HEK293T (cell line): ENCODE results near the gene SPRR1A.

ENCODE experiments used
- CTCF ChIA-PET: fragments of 350-600 bp; formaldehyde crosslinking; extraction: SDS; loops from one replicate; lab custom pipeline; 2021; ENCODE audit warnings: antibody characterized with exemption, inconsistent platforms; lab: Yijun Ruan, JAX
- POLR2A ChIA-PET: fragments of 350-600 bp; formaldehyde crosslinking; extraction: SDS; loops from one replicate; lab custom pipeline; 2020; ENCODE audit warnings: antibody characterized with exemption, inconsistent platforms; lab: Yijun Ruan, JAX
- DNase-seq: peaks from one replicate; pipeline ENCODE4 v3.0.0; 2012; ENCODE audit warnings: mixed read lengths; ENCODE audit errors: extremely low spot score
- ARNT ChIP-seq: fragments of 450-650 bp; IDR thresholded peaks from 2 replicates; pipeline ENCODE4 v1.6.1; 2017; ENCODE audit warnings: mild to moderate bottlenecking
- BHLHE40 ChIP-seq: fragments of 450-650 bp; IDR thresholded peaks from 2 replicates; pipeline ENCODE4 v1.6.1; 2016; ENCODE audit warnings: mild to moderate bottlenecking, moderate library complexity, borderline replicate concordance
- CTBP1 ChIP-seq: fragments of 450-650 bp; IDR thresholded peaks from 2 replicates; pipeline ENCODE4 v1.6.1; 2016; ENCODE audit warnings: borderline replicate concordance
- ELF4 ChIP-seq: fragments of 450-650 bp; IDR thresholded peaks from 2 replicates; pipeline ENCODE4 v1.6.1; 2017; ENCODE audit warnings: antibody characterized with exemption
- FOXA1 ChIP-seq: fragments of 450-650 bp; IDR thresholded peaks from 2 replicates; pipeline ENCODE4 v1.6.1; 2016; ENCODE audit warnings: mild to moderate bottlenecking
- FOXK2 ChIP-seq: fragments of 450-650 bp; IDR thresholded peaks from 2 replicates; pipeline ENCODE4 v1.6.1; 2016; ENCODE audit warnings: mild to moderate bottlenecking
- FOXM1 ChIP-seq: fragments of 450-650 bp; IDR thresholded peaks from 2 replicates; pipeline ENCODE4 v1.6.1; 2017; ENCODE audit warnings: mild to moderate bottlenecking, borderline replicate concordance
- HDGF ChIP-seq: fragments of 450-650 bp; IDR thresholded peaks from 2 replicates; pipeline ENCODE4 v1.6.1; 2017; ENCODE audit warnings: antibody characterized with exemption, borderline replicate concordance
- L3MBTL2 ChIP-seq: fragments of 450-650 bp; conservative IDR thresholded peaks from 2 replicates; pipeline ENCODE4 v1.6.1; 2016; ENCODE audit warnings: mild to moderate bottlenecking
- LEF1 ChIP-seq: fragments of 450-650 bp; IDR thresholded peaks from 2 replicates; pipeline ENCODE4 v1.6.1; 2017; ENCODE audit warnings: mild to moderate bottlenecking, borderline replicate concordance
- NFRKB ChIP-seq: fragments of 450-650 bp; IDR thresholded peaks from 2 replicates; pipeline ENCODE4 v1.6.1; 2016; ENCODE audit warnings: mild to moderate bottlenecking, moderate library complexity
- PKNOX1 ChIP-seq: fragments of 450-650 bp; IDR thresholded peaks from 2 replicates; pipeline ENCODE4 v1.6.1; 2016
- SP1 ChIP-seq: fragments of 450-650 bp; IDR thresholded peaks from 2 replicates; pipeline ENCODE4 v1.6.1; 2017
- SUZ12 ChIP-seq: fragments of 450-650 bp; IDR thresholded peaks from 2 replicates; pipeline ENCODE4 v1.6.1; 2016; ENCODE audit warnings: mild to moderate bottlenecking
- TARDBP ChIP-seq: fragments of 450-650 bp; IDR thresholded peaks from 2 replicates; pipeline ENCODE4 v1.6.1; 2016
- ZNF384 ChIP-seq: fragments of 450-650 bp; IDR thresholded peaks from 2 replicates; pipeline ENCODE4 v1.6.1; 2016

Gene SPRR1A

GRCh38 chr1:152961226-152961891 is 22.5 kb upstream of the SPRR1A start:
- CTCF ChIA-PET = interaction anchor here (0.6 kb wide), 1 partner anchor 247 kb away, joined by 7 read pairs; no protein-coding TSS in a partner anchor
- POLR2A ChIA-PET = no interaction called here
- no peak for DNase-seq
- TF ChIP-seq FOXM1 (no peak), ELF4 (no peak), FOXA1 (no peak)

- ChIA-PET CTCF (no interaction called here), POLR2A (no interaction called here)
- TF ChIP-seq FOXK2 (no peak), ELF4 (no peak), ZNF384 (no peak), L3MBTL2 (no peak), HDGF (no peak)
- DNase-seq = no peak
Observed at GRCh38 chr1:152962876-152963415, 20.9 kb upstream of the SPRR1A start.

- CTCF ChIA-PET = no interaction called here
- DNase-seq = no peak
- POLR2A ChIA-PET = no interaction called here
- TF ChIP-seq ZNF384 (no peak), LEF1 (no peak), ARNT (no peak), FOXM1 (no peak)
Observed at GRCh38 chr1:152964536-152964935, 19.3 kb upstream of the SPRR1A start.

GRCh38 chr1:152965853-152966252 is 18.0 kb upstream of the SPRR1A start:
- TF ChIP-seq TARDBP = no peak
- POLR2A ChIA-PET = no interaction called here
- DNase-seq = no peak
- CTCF ChIA-PET = no interaction called here

GRCh38 chr1:152967201-152967600 is 16.7 kb upstream of the SPRR1A start:
- ChIA-PET CTCF (no interaction called here), POLR2A (no interaction called here)
- DNase-seq = no peak
- TF ChIP-seq ZNF384 = no peak
- TF ChIP-seq CTBP1 = no peak
- no peak for TF ChIP-seq ELF4
- TF ChIP-seq SUZ12 = no peak
- no peak for TF ChIP-seq TARDBP

GRCh38 chr1:152968248-152968647 is 15.6 kb upstream of the SPRR1A start:
- ChIA-PET POLR2A (no interaction called here), CTCF (interaction anchor here (0.7 kb wide), 1 partner anchor 206 kb away, joined by 3 read pairs; no protein-coding TSS in a partner anchor)
- no peak for TF ChIP-seq SUZ12
- DNase-seq = no peak

- POLR2A ChIA-PET = no interaction called here
- no peak for TF ChIP-seq FOXK2
- TF ChIP-seq CTBP1 = no peak
- TF ChIP-seq NFRKB = no peak
- no peak for TF ChIP-seq SP1
- TF ChIP-seq L3MBTL2 = no peak
- no peak for TF ChIP-seq ELF4
- TF ChIP-seq PKNOX1 = no peak
- no peak for TF ChIP-seq FOXA1
- no peak for TF ChIP-seq SUZ12
- no peak for TF ChIP-seq TARDBP
- no peak for TF ChIP-seq FOXM1
- TF ChIP-seq ZNF384 = no peak
- TF ChIP-seq LEF1 = no peak
- TF ChIP-seq BHLHE40 = no peak
- TF ChIP-seq HDGF = no peak
- TF ChIP-seq ARNT = no peak
- no peak for DNase-seq
- CTCF ChIA-PET = no interaction called here
Observed at GRCh38 chr1:152969036-152969435, 14.8 kb upstream of the SPRR1A start.

GRCh38 chr1:152970495-152970894 is 13.4 kb upstream of the SPRR1A start, which contains the start of gene SPRR4:
SPRR4 (plus strand) TSS chr1:152970648; CDS start chr1:152971891, 1,243 bp downstream.
- CTCF ChIA-PET = no interaction called here
- DNase-seq = no peak
- POLR2A ChIA-PET = no interaction called here
- TF ChIP-seq CTBP1 = no peak
- TF ChIP-seq L3MBTL2 = no peak
- TF ChIP-seq FOXA1 = no peak
- TF ChIP-seq FOXK2 = no peak
- TF ChIP-seq SP1 = no peak
- TF ChIP-seq ARNT = no peak
- TF ChIP-seq LEF1 = no peak
